Measurements from ENCODE around the gene C1QL2. TPM values are rescaled to one million over a fixed set of nuclear protein-coding genes. Genes with fewer than 3 reads are reported as not detected.

The C1QL2 gene
- polyA plus RNA-seq, 2 of the 4 experiments (the other 2 are of a cell fraction) = not detected

DNA sequence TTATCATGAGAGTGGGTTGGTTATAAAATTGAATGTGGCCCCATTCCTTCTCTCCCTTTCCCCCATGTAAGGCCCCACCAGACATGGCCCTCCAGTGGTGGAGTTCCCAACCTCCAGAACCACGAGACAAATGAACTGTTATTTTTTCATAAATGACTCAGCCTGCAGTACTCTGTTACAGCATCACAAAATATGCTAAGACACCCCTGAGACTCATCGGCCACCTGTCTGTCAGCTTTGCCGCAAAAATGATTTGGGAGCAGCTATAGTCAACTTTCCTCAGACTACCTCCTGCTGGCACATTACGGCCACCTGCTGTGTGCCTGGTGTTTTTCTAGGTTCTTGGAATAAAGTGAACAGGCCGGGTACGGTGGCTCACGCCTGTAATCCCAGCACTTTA lies 21.4 kb upstream of the C1QL2 start:
- Histone ChIP-seq H3K4me3 (no peak overlapping the region), H3K9me3 (no peaks in the 10 kb centered on the region), H3K27ac (no peak overlapping the region), H3K4me1 (0 out of 3 replicates have a peak, but pooled peaks cover 5% of the 10 kb centered on the region), H3K4me2 (no peak overlapping the region)
- WGBS (ENCODE audit: missing lambda C conversion rate) = 85% methylated on average over 7 of the region's 7 CpGs
- ChIA-PET CTCF (interaction anchor here (1.0 to 1.2 kb wide), 2 partner anchors 8 to 298 kb away, joined by 3 read pairs; no protein-coding TSS in a partner anchor), POLR2A (no interaction called here)
- FAIRE-seq (no peak), DNase-seq (ENCODE audit: low read depth in 1 of 2, low spot score in 1 of 2) (no peak), ATAC-seq (no peak)
- TF ChIP-seq POLR2A (IDR thresholded peaks at IDR 0.05; ENCODE audit: low read length) (no peak), PHF8 (IDR thresholded peaks at IDR 0.05; ENCODE audit: borderline replicate concordance, low read depth) (no peak), SREBF2 (IDR thresholded peaks at IDR 0.05) (no peak), FOSB (CRISPR knock-in tag; IDR thresholded peaks at IDR 0.05) (no peak), CEBPB (IDR thresholded peaks at IDR 0.05) (no peak), ZNF302 (CRISPR knock-in tag; IDR thresholded peaks at IDR 0.05) (no peak), HEYL (CRISPR knock-in tag; IDR thresholded peaks at IDR 0.05) (no peak), JUNB (IDR thresholded peaks at IDR 0.05) (no peak), EP300 (IDR thresholded peaks at IDR 0.05) (no peak), HOXA7 (CRISPR knock-in tag; IDR thresholded peaks at IDR 0.05) (no peak), RAD21 (conservative IDR thresholded peaks at IDR 0.05 in 1 of 2, IDR thresholded peaks at IDR 0.05 in 1 of 2) (no peak), ZC3H11A (IDR thresholded peaks at IDR 0.05) (no peak), RCOR1 (IDR thresholded peaks at IDR 0.05; ENCODE audit: low read depth, low read length) (no peak), FOSL2 (IDR thresholded peaks at IDR 0.05) (no peak), FOSL2 (CRISPR knock-in tag; IDR thresholded peaks at IDR 0.05) (no peak), HOXB5 (CRISPR knock-in tag; IDR thresholded peaks at IDR 0.05) (no peak)
- TF ChIP-seq, protein P1, sequence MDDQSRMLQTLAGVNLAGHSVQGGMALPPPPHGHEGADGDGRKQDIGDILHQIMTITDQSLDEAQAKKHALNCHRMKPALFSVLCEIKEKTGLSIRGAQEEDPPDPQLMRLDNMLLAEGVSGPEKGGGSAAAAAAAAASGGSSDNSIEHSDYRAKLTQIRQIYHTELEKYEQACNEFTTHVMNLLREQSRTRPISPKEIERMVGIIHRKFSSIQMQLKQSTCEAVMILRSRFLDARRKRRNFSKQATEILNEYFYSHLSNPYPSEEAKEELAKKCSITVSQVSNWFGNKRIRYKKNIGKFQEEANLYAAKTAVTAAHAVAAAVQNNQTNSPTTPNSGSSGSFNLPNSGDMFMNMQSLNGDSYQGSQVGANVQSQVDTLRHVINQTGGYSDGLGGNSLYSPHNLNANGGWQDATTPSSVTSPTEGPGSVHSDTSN (IDR thresholded peaks at IDR 0.05) = no peak
- TF ChIP-seq, protein P2, sequence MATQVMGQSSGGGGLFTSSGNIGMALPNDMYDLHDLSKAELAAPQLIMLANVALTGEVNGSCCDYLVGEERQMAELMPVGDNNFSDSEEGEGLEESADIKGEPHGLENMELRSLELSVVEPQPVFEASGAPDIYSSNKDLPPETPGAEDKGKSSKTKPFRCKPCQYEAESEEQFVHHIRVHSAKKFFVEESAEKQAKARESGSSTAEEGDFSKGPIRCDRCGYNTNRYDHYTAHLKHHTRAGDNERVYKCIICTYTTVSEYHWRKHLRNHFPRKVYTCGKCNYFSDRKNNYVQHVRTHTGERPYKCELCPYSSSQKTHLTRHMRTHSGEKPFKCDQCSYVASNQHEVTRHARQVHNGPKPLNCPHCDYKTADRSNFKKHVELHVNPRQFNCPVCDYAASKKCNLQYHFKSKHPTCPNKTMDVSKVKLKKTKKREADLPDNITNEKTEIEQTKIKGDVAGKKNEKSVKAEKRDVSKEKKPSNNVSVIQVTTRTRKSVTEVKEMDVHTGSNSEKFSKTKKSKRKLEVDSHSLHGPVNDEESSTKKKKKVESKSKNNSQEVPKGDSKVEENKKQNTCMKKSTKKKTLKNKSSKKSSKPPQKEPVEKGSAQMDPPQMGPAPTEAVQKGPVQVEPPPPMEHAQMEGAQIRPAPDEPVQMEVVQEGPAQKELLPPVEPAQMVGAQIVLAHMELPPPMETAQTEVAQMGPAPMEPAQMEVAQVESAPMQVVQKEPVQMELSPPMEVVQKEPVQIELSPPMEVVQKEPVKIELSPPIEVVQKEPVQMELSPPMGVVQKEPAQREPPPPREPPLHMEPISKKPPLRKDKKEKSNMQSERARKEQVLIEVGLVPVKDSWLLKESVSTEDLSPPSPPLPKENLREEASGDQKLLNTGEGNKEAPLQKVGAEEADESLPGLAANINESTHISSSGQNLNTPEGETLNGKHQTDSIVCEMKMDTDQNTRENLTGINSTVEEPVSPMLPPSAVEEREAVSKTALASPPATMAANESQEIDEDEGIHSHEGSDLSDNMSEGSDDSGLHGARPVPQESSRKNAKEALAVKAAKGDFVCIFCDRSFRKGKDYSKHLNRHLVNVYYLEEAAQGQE (IDR thresholded peaks at IDR 0.05) = no peak

DNA sequence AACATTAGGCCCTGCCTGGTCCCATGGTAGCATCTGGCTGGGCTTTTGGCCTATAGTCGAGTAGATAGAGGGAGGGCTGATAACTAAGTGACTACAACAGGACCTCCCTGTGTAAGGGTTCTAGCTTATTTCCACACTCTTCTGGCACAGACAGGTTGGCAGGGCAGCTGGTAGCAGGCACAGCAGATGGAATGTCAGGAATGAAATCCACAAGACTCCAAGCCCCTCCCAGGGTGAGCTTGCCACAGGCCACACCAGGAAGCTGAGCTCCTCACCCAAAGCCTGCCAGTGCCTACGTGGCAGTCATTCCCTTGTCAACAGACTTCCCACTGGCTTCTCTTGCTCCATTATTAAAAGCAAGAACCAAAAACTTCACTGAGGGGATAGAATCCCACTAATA lies 20.7 kb upstream of the C1QL2 start:
- Histone ChIP-seq H3K4me2 (no peak overlapping the region; the same call in 2 of the 3 replicates), H3K4me3 (no peak overlapping the region), H3K27ac (no peak overlapping the region), H3K9me3 (no peaks in the 10 kb centered on the region), H3K4me1 (0 out of 3 replicates have a peak, but pooled peaks cover 5% of the 10 kb centered on the region)
- ATAC-seq = peak in 1 of 2 experiments; percentile 9; a peak in 1 of 6 replicates
- CTCF ChIA-PET = interaction anchor here (1.0 to 1.2 kb wide), 2 partner anchors 9 to 297 kb away, joined by 3 read pairs; no protein-coding TSS in a partner anchor
- WGBS (ENCODE audit: missing lambda C conversion rate) = 21% methylated on average over 2 of the region's 2 CpGs
- POLR2A ChIA-PET = no interaction called here
- FAIRE-seq = no peak
- peak in 1 of 2 experiments; percentile 22 for DNase-seq (ENCODE audit: low read depth in 1 of 2, low spot score in 1 of 2)
- TF ChIP-seq JUNB (IDR thresholded peaks at IDR 0.05) (no peak), MAFK (IDR thresholded peaks at IDR 0.05; ENCODE audit: partially characterized antibody) (no peak), ZFP36 (IDR thresholded peaks at IDR 0.05; ENCODE audit: borderline replicate concordance, partially characterized antibody) (no peak), CBX8 (IDR thresholded peaks at IDR 0.05) (no peak), MYC (IDR thresholded peaks at IDR 0.05; ENCODE audit: borderline replicate concordance, low read length) (no peak), HEYL (CRISPR knock-in tag; IDR thresholded peaks at IDR 0.05) (no peak), ZNF302 (CRISPR knock-in tag; IDR thresholded peaks at IDR 0.05) (no peak), SMC3 (IDR thresholded peaks at IDR 0.05) (no peak), FOSL2 (IDR thresholded peaks at IDR 0.05) (no peak), FOSL2 (CRISPR knock-in tag; IDR thresholded peaks at IDR 0.05) (no peak), EHF (CRISPR knock-in tag; IDR thresholded peaks at IDR 0.05) (no peak), GATA3 (IDR thresholded peaks at IDR 0.05; ENCODE audit: borderline replicate concordance) (no peak), KDM1A (IDR thresholded peaks at IDR 0.05; ENCODE audit: low read depth) (no peak)
- TF ChIP-seq, protein P2 (IDR thresholded peaks at IDR 0.05) = no peak
- TF ChIP-seq, protein P3, sequence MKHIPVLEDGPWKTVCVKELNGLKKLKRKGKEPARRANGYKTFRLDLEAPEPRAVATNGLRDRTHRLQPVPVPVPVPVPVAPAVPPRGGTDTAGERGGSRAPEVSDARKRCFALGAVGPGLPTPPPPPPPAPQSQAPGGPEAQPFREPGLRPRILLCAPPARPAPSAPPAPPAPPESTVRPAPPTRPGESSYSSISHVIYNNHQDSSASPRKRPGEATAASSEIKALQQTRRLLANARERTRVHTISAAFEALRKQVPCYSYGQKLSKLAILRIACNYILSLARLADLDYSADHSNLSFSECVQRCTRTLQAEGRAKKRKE (CRISPR knock-in tag; IDR thresholded peaks at IDR 0.05; ENCODE audit: low read depth) = no peak
- TF ChIP-seq, protein P1 (IDR thresholded peaks at IDR 0.05) = no peak

All from A549 (cell line).